ENCODE measurements around the gene SQSTM1. TPM values are rescaled to one million over a fixed set of nuclear protein-coding genes. Genes with fewer than 3 reads are reported as not detected.

SQSTM1 gene
- total RNA-seq, 1 donor from 2014 or later, result 27.6 TPM

DNA sequence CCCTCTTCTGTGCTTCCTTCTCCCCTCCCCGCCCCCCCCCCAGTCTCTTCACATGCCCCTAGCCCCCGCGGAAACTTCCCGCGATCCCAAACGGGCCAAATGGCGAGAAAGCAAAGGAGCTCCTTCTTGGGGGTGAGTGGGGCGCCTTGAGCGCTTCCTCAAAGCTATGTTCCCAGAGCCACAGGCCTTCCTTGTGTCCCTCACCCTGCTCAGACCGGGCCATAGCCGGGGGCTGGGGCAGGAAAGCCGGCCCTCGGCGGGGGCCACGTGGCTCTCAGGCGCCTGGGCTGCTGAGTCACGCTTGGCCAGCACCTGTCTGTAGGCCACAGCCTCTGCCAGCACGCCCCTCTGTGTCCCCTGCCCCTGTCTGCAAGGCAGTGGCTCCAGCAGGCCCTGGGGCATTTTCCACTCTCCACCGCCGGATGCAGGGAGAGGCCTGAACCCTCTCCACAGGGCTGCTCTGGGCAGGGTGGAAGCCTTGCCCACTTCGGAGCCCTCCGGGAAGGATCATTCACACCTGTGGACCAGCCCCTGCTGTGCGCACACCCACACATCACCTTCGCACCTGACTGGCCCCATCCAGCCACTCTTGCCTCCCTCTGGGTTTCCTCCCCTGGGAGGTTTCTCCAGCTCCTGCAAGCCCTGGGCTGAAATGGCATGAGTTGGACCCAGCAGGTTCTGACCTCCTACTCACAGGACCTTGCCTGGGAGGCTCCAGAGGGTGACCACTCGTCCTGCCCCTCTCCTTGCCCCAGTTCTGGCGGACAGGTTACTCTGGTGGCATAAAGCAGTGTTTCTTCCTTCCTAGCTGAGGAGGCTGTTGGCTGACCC is 1.2 kb upstream of the SQSTM1 start:
- H3K27ac ChIP-seq, result no peak overlapping the region
- peaks cover 38% of the 10 kb centered on the region for H3K4me1 Mint-ChIP-seq
- H3K36me3 Mint-ChIP-seq, result peaks cover 16% of the 10 kb centered on the region
- TF ChIP-seq EZH2 (IDR thresholded peaks at IDR 0.05) (no peak), EZH2phosphoT487 (IDR thresholded peaks at IDR 0.05) (no peak), CTCF (IDR thresholded peaks at IDR 0.05) (no peak)
- H2AFZ ChIP-seq (replicated peaks), result no peak overlapping the region
- DNase-seq (ENCODE audit: low spot score), result peak; percentile 58
- H3K27me3 Mint-ChIP-seq (ENCODE audit: insufficient read depth, low read depth), result peaks cover 13% of the 10 kb centered on the region
- H3F3A ChIP-seq (ENCODE audit: low read depth), result peaks cover 25% of the 10 kb centered on the region
- no peak overlapping the region for H3K9ac ChIP-seq
- H3K4me1 ChIP-seq, result peaks cover 26% of the 10 kb centered on the region
- peak overlapping the region; percentile 69 for H3K27ac Mint-ChIP-seq
- peaks cover 31% of the 10 kb centered on the region for H4K20me1 ChIP-seq (ENCODE audit: low read depth)
- H3K4me3 Mint-ChIP-seq, result peak overlapping the region; percentile 84
- H3K27me3 ChIP-seq, result peaks cover 34% of the 10 kb centered on the region
- peaks cover 4% of the 10 kb centered on the region for H3K9me3 Mint-ChIP-seq
- peak overlapping the region; percentile 60 for H3K4me2 ChIP-seq
- no peaks in the 10 kb centered on the region for H3K36me3 ChIP-seq
- no peaks in the 10 kb centered on the region for H3K9me3 ChIP-seq (ENCODE audit: low read depth)
- peak overlapping the region; percentile 27 for H3K4me3 ChIP-seq
- H3K79me2 ChIP-seq (ENCODE audit: low read depth), result peaks cover 21% of the 10 kb centered on the region

- no peaks in the 10 kb centered on the region for H3K9me3 ChIP-seq (ENCODE audit: low read depth)
- H2AFZ ChIP-seq (replicated peaks), result no peak overlapping the region
- peak overlapping the region; percentile 89 for H3K4me3 ChIP-seq
- H3K4me3 Mint-ChIP-seq, result peak overlapping the region; percentile 84
- no peaks in the 10 kb centered on the region for H3K36me3 ChIP-seq
- peaks cover 21% of the 10 kb centered on the region for H3K79me2 ChIP-seq (ENCODE audit: low read depth)
- peaks cover 31% of the 10 kb centered on the region for H4K20me1 ChIP-seq (ENCODE audit: low read depth)
- H3K9me3 Mint-ChIP-seq, result peaks cover 4% of the 10 kb centered on the region
- TF ChIP-seq CTCF (IDR thresholded peaks at IDR 0.05) (no peak), EZH2phosphoT487 (IDR thresholded peaks at IDR 0.05) (no peak), EZH2 (IDR thresholded peaks at IDR 0.05) (no peak)
- peak overlapping the region; percentile 69 for H3K27ac Mint-ChIP-seq
- H3K4me1 Mint-ChIP-seq, result peaks cover 38% of the 10 kb centered on the region
- H3K4me2 ChIP-seq, result peak overlapping the region; percentile 92
- H3K27ac ChIP-seq, result no peak overlapping the region
- H3K27me3 ChIP-seq, result peaks cover 34% of the 10 kb centered on the region
- H3F3A ChIP-seq (ENCODE audit: low read depth), result peaks cover 25% of the 10 kb centered on the region
- no peak overlapping the region for H3K9ac ChIP-seq
- H3K4me1 ChIP-seq, result peaks cover 26% of the 10 kb centered on the region
- H3K27me3 Mint-ChIP-seq (ENCODE audit: insufficient read depth, low read depth), result peaks cover 16% of the 10 kb centered on the region
- H3K36me3 Mint-ChIP-seq, result peaks cover 16% of the 10 kb centered on the region
- DNase-seq (ENCODE audit: low spot score), result no peak
These were observed 600 bp upstream of the SQSTM1 start for GRCh38 chr5:179820127-179820482.

GRCh38 chr5:179821298-179822058 is 773 bp downstream of the SQSTM1 start:
- peaks cover 38% of the 10 kb centered on the region for H3K4me1 Mint-ChIP-seq
- Histone ChIP-seq H3K9me3 (ENCODE audit: low read depth) (no peaks in the 10 kb centered on the region), H3K4me1 (peaks cover 26% of the 10 kb centered on the region), H3K36me3 (no peaks in the 10 kb centered on the region), H4K20me1 (ENCODE audit: low read depth) (peaks cover 36% of the 10 kb centered on the region), H3F3A (ENCODE audit: low read depth) (peaks cover 25% of the 10 kb centered on the region), H3K79me2 (ENCODE audit: low read depth) (peaks cover 21% of the 10 kb centered on the region), H2AFZ (replicated peaks) (no peak overlapping the region), H3K4me3 (peak overlapping the region; percentile 89), H3K27ac (no peak overlapping the region), H3K4me2 (peak overlapping the region; percentile 92), H3K9ac (peak overlapping the region; percentile 61), H3K27me3 (peaks cover 24% of the 10 kb centered on the region)
- TF ChIP-seq CTCF (IDR thresholded peaks at IDR 0.05) (no peak), EZH2 (IDR thresholded peaks at IDR 0.05) (no peak), EZH2phosphoT487 (IDR thresholded peaks at IDR 0.05) (no peak)
- no peaks in the 10 kb centered on the region for H3K9me3 Mint-ChIP-seq
- no peak overlapping the region for H3K27ac Mint-ChIP-seq
- peak overlapping the region; percentile 95 for H3K4me3 Mint-ChIP-seq
- peak; percentile 81 for DNase-seq (ENCODE audit: low spot score)
- H3K36me3 Mint-ChIP-seq, result peaks cover 15% of the 10 kb centered on the region
- peaks cover 12% of the 10 kb centered on the region for H3K27me3 Mint-ChIP-seq (ENCODE audit: insufficient read depth, low read depth)

Data from neural progenitor cell (in vitro differentiated cells).